ENCODE measurements around the gene GEMIN7.
"Not testable (repeated sequence)": the region's sequence is repeated elsewhere in the genome, so short reads cannot be mapped to it uniquely, and the experiment has no call there.

DNA sequence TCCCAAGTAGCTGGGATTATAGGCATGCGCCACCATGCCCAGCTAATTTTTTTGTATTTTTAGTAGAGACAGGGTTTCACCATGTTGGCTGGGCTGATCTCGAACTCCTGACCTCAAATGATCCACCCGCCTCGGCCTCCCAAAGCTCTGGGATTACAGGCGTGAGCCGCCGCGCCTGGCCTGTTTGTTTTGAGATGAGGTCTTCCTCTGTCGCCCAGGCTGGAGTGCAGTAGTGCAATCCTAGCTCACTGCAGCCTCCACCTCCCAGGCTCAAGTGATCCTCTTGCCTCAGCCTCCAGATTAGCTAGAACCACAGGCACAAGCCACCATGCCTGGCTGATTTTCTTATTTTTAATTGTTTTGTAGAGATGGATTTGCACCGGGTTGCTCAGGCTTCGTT is 27.3 kb downstream of the GEMIN7 start:
- TF ChIP-seq, protein P1, sequence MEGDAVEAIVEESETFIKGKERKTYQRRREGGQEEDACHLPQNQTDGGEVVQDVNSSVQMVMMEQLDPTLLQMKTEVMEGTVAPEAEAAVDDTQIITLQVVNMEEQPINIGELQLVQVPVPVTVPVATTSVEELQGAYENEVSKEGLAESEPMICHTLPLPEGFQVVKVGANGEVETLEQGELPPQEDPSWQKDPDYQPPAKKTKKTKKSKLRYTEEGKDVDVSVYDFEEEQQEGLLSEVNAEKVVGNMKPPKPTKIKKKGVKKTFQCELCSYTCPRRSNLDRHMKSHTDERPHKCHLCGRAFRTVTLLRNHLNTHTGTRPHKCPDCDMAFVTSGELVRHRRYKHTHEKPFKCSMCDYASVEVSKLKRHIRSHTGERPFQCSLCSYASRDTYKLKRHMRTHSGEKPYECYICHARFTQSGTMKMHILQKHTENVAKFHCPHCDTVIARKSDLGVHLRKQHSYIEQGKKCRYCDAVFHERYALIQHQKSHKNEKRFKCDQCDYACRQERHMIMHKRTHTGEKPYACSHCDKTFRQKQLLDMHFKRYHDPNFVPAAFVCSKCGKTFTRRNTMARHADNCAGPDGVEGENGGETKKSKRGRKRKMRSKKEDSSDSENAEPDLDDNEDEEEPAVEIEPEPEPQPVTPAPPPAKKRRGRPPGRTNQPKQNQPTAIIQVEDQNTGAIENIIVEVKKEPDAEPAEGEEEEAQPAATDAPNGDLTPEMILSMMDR (conservative IDR thresholded peaks at IDR 0.05; ENCODE audit: low read depth, low read length): not testable (repeated sequence)
- TF ChIP-seq EZH2 (IDR thresholded peaks at IDR 0.05; ENCODE audit: borderline replicate concordance, low read depth, low read length, poor library complexity, severe bottlenecking): not testable (repeated sequence)

Data from A673 (cell line).